ENCODE results near the gene SBF2. TPM values are rescaled to one million over a fixed set of nuclear protein-coding genes. Genes with fewer than 3 reads are reported as not detected.
A peak's percentile ranks its signal among the peaks of the same experiment; 100 is the strongest.

Gene SBF2
- total RNA-seq, 1 donor from 2014 or later = 30.7 TPM

DNA sequence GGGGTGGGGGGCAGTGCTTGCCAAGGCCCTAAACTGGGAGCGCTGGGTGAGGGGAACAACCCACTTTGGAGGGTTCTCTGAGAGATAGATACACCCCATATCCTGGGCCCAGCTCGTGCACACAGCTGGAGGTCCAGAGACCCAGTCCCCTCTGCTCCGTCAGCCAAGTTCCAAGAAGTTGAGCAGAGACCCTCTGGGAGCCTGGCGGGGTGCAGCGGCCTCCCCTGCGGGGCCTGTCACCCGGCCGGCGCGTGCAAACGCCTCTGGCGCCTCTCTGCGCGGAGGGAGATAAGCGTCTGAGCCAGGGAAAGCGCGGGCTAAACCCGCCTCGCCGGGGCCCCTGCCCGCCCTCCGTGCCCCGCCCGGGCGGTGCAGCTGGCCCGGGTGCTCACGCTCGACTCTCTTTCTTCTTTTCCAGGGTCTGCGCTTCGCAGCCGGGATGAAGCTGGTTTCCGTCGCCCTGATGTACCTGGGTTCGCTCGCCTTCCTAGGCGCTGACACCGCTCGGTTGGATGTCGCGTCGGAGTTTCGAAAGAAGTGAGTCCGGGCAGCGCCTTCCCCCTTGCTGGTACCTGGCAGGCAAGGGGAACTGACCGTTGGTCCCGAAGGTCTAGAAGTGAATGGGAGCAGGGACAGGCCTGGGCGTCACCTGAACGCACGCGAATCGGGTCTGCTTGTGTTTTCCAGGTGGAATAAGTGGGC is 11.4 kb upstream of the SBF2 start:
- Mint-ChIP-seq H3K36me3 (ENCODE audit: unreplicated experiment) (no peaks in the 10 kb centered on the region), H3K4me3 (ENCODE audit: unreplicated experiment) (peak overlapping the region; percentile 81), H3K9me3 (ENCODE audit: unreplicated experiment) (peaks cover 3% of the 10 kb centered on the region), H3K27ac (ENCODE audit: unreplicated experiment) (no peak overlapping the region), H3K27me3 (ENCODE audit: unreplicated experiment) (peaks cover 20% of the 10 kb centered on the region), H3K4me1 (ENCODE audit: low read depth, unreplicated experiment) (peaks cover 7% of the 10 kb centered on the region)
- TF ChIP-seq, protein P1, sequence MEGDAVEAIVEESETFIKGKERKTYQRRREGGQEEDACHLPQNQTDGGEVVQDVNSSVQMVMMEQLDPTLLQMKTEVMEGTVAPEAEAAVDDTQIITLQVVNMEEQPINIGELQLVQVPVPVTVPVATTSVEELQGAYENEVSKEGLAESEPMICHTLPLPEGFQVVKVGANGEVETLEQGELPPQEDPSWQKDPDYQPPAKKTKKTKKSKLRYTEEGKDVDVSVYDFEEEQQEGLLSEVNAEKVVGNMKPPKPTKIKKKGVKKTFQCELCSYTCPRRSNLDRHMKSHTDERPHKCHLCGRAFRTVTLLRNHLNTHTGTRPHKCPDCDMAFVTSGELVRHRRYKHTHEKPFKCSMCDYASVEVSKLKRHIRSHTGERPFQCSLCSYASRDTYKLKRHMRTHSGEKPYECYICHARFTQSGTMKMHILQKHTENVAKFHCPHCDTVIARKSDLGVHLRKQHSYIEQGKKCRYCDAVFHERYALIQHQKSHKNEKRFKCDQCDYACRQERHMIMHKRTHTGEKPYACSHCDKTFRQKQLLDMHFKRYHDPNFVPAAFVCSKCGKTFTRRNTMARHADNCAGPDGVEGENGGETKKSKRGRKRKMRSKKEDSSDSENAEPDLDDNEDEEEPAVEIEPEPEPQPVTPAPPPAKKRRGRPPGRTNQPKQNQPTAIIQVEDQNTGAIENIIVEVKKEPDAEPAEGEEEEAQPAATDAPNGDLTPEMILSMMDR (IDR thresholded peaks at IDR 0.05; ENCODE audit: partially characterized antibody, unreplicated experiment) = no peak
- no peak for DNase-seq

DNA sequence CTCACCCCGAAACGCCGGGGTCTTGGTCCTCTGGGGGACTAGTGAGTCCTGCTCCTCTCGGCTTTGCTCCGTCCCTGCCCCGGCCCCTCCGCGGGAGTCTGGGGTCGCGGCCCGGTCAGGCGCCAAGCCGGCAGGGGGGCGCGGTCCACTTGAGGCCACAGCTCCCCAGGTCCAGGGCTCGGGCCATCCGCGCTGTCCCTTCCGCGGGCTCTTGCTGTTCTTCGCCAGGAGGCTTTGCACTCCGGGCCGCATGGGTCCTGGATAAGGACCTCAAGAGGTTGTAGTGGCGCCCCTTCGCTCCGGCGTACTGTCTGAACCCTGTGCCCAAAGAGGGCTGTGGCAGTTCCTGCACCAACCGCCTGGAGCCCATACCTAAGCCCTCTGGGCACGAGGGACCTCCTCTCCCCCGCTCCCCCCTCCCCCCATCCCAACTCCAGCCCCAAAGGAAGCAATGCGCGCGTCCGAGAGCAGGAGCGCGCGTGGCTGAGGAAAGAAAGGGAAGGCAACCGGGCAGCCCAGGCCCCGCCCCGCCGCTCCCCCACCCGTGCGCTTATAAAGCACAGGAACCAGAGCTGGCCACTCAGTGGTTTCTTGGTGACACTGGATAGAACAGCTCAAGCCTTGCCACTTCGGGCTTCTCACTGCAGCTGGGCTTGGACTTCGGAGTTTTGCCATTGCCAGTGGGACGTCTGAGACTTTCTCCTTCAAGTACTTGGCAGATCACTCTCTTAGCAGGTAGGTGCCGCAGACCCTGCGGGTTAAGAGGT is 10.7 kb upstream of the SBF2 start, which contains the start of gene ADM:
Gene ADM, plus strand, starts transcription at position 579 of the 767 bp plus-strand sequence. CDS start 628 bp downstream, outside the sequence.
- H3K27ac Mint-ChIP-seq (ENCODE audit: unreplicated experiment) = no peak within 1 kb of the TSS
- peak within 1 kb of the TSS; percentile 98 for H3K4me3 Mint-ChIP-seq (ENCODE audit: unreplicated experiment)
- peak; percentile 75 for DNase-seq

DNA sequence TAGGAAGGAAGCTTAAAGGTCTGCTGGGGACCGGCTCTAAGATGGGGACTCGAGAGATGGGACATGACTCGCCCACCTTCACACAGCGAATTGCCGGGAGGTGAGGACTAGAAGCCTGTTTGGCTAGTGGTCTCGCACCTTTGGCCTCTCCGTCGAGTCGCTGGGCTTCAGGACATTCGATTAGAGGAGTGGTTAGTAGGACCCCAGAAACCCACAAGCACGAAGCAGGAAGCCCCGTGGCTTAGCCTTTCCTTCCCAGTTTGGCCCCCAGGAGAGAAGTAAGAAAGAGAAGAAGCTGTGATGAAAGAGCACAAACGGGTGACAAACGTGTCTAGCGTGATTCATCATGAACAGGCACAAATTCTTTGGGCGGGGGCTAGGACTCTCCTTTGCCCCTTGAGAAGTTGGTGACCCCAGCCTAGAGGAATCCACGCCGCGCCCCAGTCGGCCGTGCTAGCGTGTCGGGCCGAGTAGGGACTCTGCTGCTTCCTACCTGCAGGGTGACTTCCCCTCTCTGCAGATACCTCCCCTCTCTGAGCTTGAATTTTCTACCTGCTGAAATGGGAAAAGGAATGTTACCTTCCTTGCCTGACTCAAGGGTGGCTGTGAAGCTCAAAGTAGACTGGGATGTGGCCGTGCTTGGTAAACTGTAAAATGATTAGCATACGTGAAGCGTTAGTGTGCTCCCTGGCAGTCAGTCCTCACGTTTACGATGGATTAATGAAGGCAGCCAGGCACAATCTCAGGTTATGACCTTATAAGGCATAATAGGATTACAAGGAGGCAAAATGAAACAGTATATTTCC is 9.7 kb upstream of the SBF2 start:
- no peaks in the 10 kb centered on the region for H3K36me3 Mint-ChIP-seq (ENCODE audit: unreplicated experiment)
- peak overlapping the region; percentile 98 for H3K4me3 Mint-ChIP-seq (ENCODE audit: unreplicated experiment)
- peaks cover 20% of the 10 kb centered on the region for H3K27me3 Mint-ChIP-seq (ENCODE audit: unreplicated experiment)
- peaks cover 3% of the 10 kb centered on the region for H3K9me3 Mint-ChIP-seq (ENCODE audit: unreplicated experiment)
- no peak overlapping the region for H3K27ac Mint-ChIP-seq (ENCODE audit: unreplicated experiment)
- TF ChIP-seq, protein P1 (IDR thresholded peaks at IDR 0.05; ENCODE audit: partially characterized antibody, unreplicated experiment) = no peak
- no peak for DNase-seq
- H3K4me1 Mint-ChIP-seq (ENCODE audit: low read depth, unreplicated experiment) = peaks cover 7% of the 10 kb centered on the region

More for the DNA sequence above, 10.7 kb upstream of the SBF2 start, which contains the start of gene ADM:
- TF ChIP-seq, protein P1 (IDR thresholded peaks at IDR 0.05; ENCODE audit: partially characterized antibody, unreplicated experiment) = peak; percentile 67
- Mint-ChIP-seq H3K27me3 (ENCODE audit: unreplicated experiment) (peaks cover 20% of the 10 kb centered on the region), H3K36me3 (ENCODE audit: unreplicated experiment) (no peaks in the 10 kb centered on the region), H3K4me1 (ENCODE audit: low read depth, unreplicated experiment) (peaks cover 7% of the 10 kb centered on the region), H3K9me3 (ENCODE audit: unreplicated experiment) (peaks cover 3% of the 10 kb centered on the region)

DNA sequence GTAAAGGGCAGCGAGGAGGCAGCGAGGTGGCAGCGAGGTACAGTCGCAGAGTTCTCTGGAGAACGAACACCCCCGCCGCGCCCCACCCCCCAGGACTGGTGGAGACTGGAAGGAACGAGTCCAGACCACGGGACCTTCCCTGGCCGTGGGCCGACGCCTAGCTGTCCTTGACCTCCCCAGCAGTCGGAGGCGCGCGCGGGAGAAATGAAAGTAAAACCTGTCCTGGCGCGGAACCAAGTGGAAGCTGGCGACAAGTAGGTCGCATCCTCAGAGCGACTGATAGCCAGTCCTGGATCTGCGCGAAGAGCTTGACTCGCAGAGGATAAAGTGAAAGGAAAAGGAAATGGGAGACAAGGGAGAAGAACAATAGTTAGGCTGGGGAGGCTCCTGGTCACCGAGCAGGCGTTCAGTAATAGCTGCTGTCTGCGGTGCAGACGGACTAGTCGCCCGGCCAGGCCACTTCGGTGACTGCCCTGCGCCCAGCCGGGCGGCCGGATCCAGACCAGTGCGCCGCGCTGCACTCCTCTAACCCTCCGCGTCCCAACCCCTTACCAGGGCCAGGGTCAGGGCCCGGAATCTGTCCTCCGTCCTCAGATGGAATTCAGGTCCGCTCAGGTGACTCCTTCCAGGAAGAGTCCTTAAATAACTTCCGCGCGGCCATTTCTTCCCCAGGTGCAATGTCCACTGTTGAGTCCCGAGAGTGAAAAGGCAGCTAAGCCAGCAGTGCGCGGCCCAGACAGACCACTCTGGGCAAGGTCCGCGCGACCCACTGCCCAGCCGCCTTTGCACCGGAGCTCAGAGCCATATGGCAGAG is 8.9 kb upstream of the SBF2 start:
- H3K27ac Mint-ChIP-seq (ENCODE audit: unreplicated experiment) = no peak overlapping the region
- DNase-seq = peak; percentile 57
- H3K4me1 Mint-ChIP-seq (ENCODE audit: low read depth, unreplicated experiment) = peaks cover 7% of the 10 kb centered on the region
- H3K9me3 Mint-ChIP-seq (ENCODE audit: unreplicated experiment) = peaks cover 2% of the 10 kb centered on the region
- H3K36me3 Mint-ChIP-seq (ENCODE audit: unreplicated experiment) = no peaks in the 10 kb centered on the region
- H3K4me3 Mint-ChIP-seq (ENCODE audit: unreplicated experiment) = peak overlapping the region; percentile 98
- TF ChIP-seq, protein P1 (IDR thresholded peaks at IDR 0.05; ENCODE audit: partially characterized antibody, unreplicated experiment) = no peak
- peaks cover 20% of the 10 kb centered on the region for H3K27me3 Mint-ChIP-seq (ENCODE audit: unreplicated experiment)

Measured in glutamatergic neuron (in vitro differentiated cells).